ENCODE data around the gene ZNF208. TPM values are rescaled to one million over a fixed set of nuclear protein-coding genes. Genes with fewer than 3 reads are reported as not detected.

Gene ZNF208
- 0.13 and 0.33 TPM in 2 replicates for total RNA-seq

GRCh38 chr19:22010437-22011143, at the start of gene ZNF208:
ZNF208 (minus strand) TSS chr19:22010943; CDS start chr19:22010794, 149 bp downstream.

Other genes with a start within 250 kb of the ZNF208 start
- 0.99 and 2.4 TPM in 2 replicates for gene ZNF100, start 243.4 kb downstream of the ZNF208 start, total RNA-seq
- 4.7 and 4.8 TPM in 2 replicates for gene ZNF43, start 174.8 kb downstream of the ZNF208 start, total RNA-seq
- 0.26 and 0.99 TPM in 2 replicates for gene ZNF257, start 41.5 kb upstream of the ZNF208 start, total RNA-seq
- gene ZNF676, start 186.0 kb upstream of the ZNF208 start, total RNA-seq, result 0.07 and 0.13 TPM in 2 replicates